B cell (primary cell): ENCODE data around the gene DNAH3. TPM values are rescaled to one million over a fixed set of nuclear protein-coding genes. Genes with fewer than 3 reads are reported as not detected.

Experiments
- ATAC-seq: fragments of 200-7000 bp; cut with Tn5 transposase; one replicate; pipeline ENCODE4 v1.10.0; 2021; ENCODE audit warnings: low read depth, mild to moderate bottlenecking, moderate number of reproducible peaks, moderate library complexity
- CTCF ChIA-PET: fragments of 350-600 bp; sonication (Branson Sonifier 250); formaldehyde crosslinking; loops from one replicate; lab custom pipeline; 2021; ENCODE audit warnings: antibody characterized with exemption, inconsistent platforms; lab: Charles Lee
- POLR2A ChIA-PET: fragments of 350-600 bp; sonication (Branson Sonifier 250); formaldehyde crosslinking; loops from one replicate; lab custom pipeline; 2021; ENCODE audit warnings: antibody characterized with exemption; lab: Charles Lee
- DNase-seq: peaks from one replicate; pipeline ENCODE4 v3.0.0; 2013
- H2AFZ ChIP-seq: 2 replicates; pipeline ENCODE4 v1.6.1; 2012; ENCODE audit warnings: mild to moderate bottlenecking, low read depth, low read length; ENCODE audit not compliant: insufficient read depth, poor library complexity, severe bottlenecking
- H3K27ac ChIP-seq, 2 donors: 1 replicate in 1 of 2; 2 replicates in 1 of 2; pipeline ENCODE4 v1.5.1; 2012 to 2013; ENCODE audit warnings: low read length in 2 of 2, mild to moderate bottlenecking in 2 of 2, moderate library complexity in 1 of 2
- H3K27me3 ChIP-seq, 4 experiments: fragments of 200-600 bp in 1 of 4; sonication (generic) in 1 of 4; replicated peaks in 1 of 4; 1 replicate in 2 of 4; 2 replicates in 2 of 4; pipeline versions ENCODE4 v1.6.1 to v1.7.0; 2013 to 2016; ENCODE audit warnings: low read length in 3 of 4, mild to moderate bottlenecking in 2 of 4, mixed read lengths in 1 of 4, moderate library complexity in 1 of 4; ENCODE audit not compliant: insufficient read depth in 4 of 4, control insufficient read depth in 3 of 4; ENCODE audit errors: control extremely low read depth in 1 of 4
- H3K36me3 ChIP-seq, 2 experiments: replicated peaks in 1 of 2; 1 replicate in 1 of 2; 2 replicates in 1 of 2; pipeline versions ENCODE4 v1.6.1 to v1.7.1; 2013; ENCODE audit warnings: low read length in 1 of 2; ENCODE audit not compliant: insufficient read depth in 2 of 2, control insufficient read depth in 1 of 2; ENCODE audit errors: control extremely low read depth in 1 of 2, extremely low read depth in 1 of 2
- H3K4me1 ChIP-seq, 2 donors: fragments of 200-600 bp in 1 of 2; sonication (generic) in 1 of 2; 1 replicate in 1 of 2; 2 replicates in 1 of 2; pipeline versions ENCODE4 v1.5.1 to v1.6.1; 2013 to 2017; ENCODE audit warnings: low read length in 2 of 2; ENCODE audit not compliant: control insufficient read depth in 2 of 2, insufficient read depth in 2 of 2
- H3K4me2 ChIP-seq: replicated peaks from 2 replicates; pipeline ENCODE3; 2012; ENCODE audit warnings: mild to moderate bottlenecking, low read depth, low read length; ENCODE audit not compliant: poor library complexity, severe bottlenecking
- H3K4me3 ChIP-seq, 5 experiments: fragments of 200-600 bp in 1 of 5; sonication (generic) in 1 of 5; 1 replicate in 3 of 5; 2 replicates in 2 of 5; pipeline versions ENCODE4 v1.5.1 to v1.7.0; 2011 to 2016; ENCODE audit warnings: low read length in 4 of 5, mild to moderate bottlenecking in 4 of 5, low read depth in 2 of 5, control low read depth in 1 of 5, moderate library complexity in 1 of 5; ENCODE audit not compliant: insufficient read depth in 1 of 5; ENCODE audit errors: control extremely low read depth in 1 of 5, extremely low read depth in 1 of 5
- H3K79me2 ChIP-seq: fragments of 200-600 bp; sonication (generic); one replicate; pipeline ENCODE4 v1.6.0; 2016; ENCODE audit warnings: low read length; ENCODE audit not compliant: control insufficient read depth, insufficient read depth
- H3K9ac ChIP-seq: fragments of 200-600 bp; sonication (generic); 2 replicates; pipeline ENCODE4 v1.6.1; 2017; ENCODE audit warnings: mild to moderate bottlenecking, low read length, moderate library complexity
- H3K9me3 ChIP-seq, 3 donors: one replicate each; pipeline versions ENCODE4 v1.6.1 to v1.7.1; 2013; ENCODE audit warnings: low read length in 2 of 3; ENCODE audit not compliant: control insufficient read depth in 2 of 3, insufficient read depth in 1 of 3; ENCODE audit errors: control extremely low read depth in 1 of 3
- H4K20me1 ChIP-seq: 2 replicates; pipeline ENCODE4 v1.6.0; 2012; ENCODE audit warnings: mild to moderate bottlenecking, low read length; ENCODE audit not compliant: insufficient read depth, control insufficient read depth, poor library complexity, severe bottlenecking
- H3K27ac Mint-ChIP-seq: one replicate; pipeline ENCODE4 v1.8.0; 2021; ENCODE audit warnings: mixed read lengths
- H3K27me3 Mint-ChIP-seq: one replicate; pipeline ENCODE4 v1.8.0; 2021; ENCODE audit warnings: mixed read lengths
- H3K4me1 Mint-ChIP-seq: one replicate; pipeline ENCODE4 v1.8.0; 2021; ENCODE audit warnings: mixed read lengths
- H3K4me3 Mint-ChIP-seq: one replicate; pipeline ENCODE4 v1.8.0; 2021; ENCODE audit warnings: mixed read lengths
- H3K9me3 Mint-ChIP-seq: one replicate; pipeline ENCODE4 v1.8.0; 2022; ENCODE audit warnings: mixed read lengths; ENCODE audit not compliant: insufficient read depth
- CTCF ChIP-seq: fragments of 200-600 bp; IDR thresholded peaks from one replicate; pipeline ENCODE4 v1.8.0; 2022; ENCODE audit warnings: antibody characterized with exemption, mild to moderate bottlenecking
- EZH2 ChIP-seq: IDR thresholded peaks from 2 replicates; pipeline ENCODE4 v1.6.1; 2012; ENCODE audit warnings: borderline replicate concordance, low read depth, mild to moderate bottlenecking, moderate library complexity, low read length; ENCODE audit not compliant: insufficient read depth, poor library complexity, severe bottlenecking
- WGBS: methylation state at CpG from one replicate; pipeline ENCODE4 v1.1.5; 2013; ENCODE audit warnings: missing lambda C conversion rate; ENCODE audit not compliant: insufficient coverage; 5-methylcytosine and 5-hydroxymethylcytosine counted together
- intact Hi-C: fragments of 100-400 bp; cut with micrococcal nuclease; formaldehyde crosslinking; loops from one replicate; pipeline ENCODE4 v1.10.0; 2022
- polyA plus RNA-seq: library from polyadenylated mRNA; depleted of rRNA; stranded (reverse); fragments of >200 nt; gene quantifications from 2 replicates; pipeline ENCODE4 v1.2.3, GENCODE V29; 2012
- total RNA-seq, 2 donors: library from RNA; stranded (reverse); fragments of 120-200 nt in 1 of 2; gene quantifications; 1 replicate in 1 of 2; 2 replicates in 1 of 2; pipeline versions ENCODE4 v1.2.3 to v1.2.4, GENCODE V29; 2013 to 2022

The DNAH3 gene
- total and polyA plus RNA-seq, 2 donors (not counting 1 experiment from before 2014, with no cell fraction given): not detected

DNA sequence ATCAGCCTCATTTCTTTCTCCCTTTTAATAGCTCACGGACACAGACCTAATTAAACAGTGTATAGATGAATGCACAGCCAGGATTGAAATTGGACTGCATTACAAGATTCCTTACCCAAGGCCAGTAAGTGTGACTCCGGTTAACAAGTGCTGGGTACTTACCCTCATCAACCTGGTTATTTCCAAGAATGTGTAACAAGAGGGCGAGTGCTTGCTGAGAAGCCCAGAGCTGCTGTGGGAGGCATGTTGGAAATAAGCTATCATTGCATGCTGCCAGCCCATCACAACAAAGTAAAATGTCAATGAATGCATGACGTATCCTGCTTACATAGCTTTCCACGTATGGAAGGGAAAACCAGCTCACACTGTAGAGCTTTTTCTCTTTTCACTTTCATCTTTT lies 230.6 kb downstream of the DNAH3 start:
- DNase-seq (no peak), ATAC-seq (no peak)
- no peaks in the 10 kb centered on the region for H3K9me3 ChIP-seq
- peaks cover 15% of the 10 kb centered on the region for H3K79me2 ChIP-seq
- no CpG with 5 or more reads among the region's 5 CpGs for WGBS
- H3K27ac ChIP-seq: no peak overlapping the region
- no peaks in the 10 kb centered on the region for H3K27me3 ChIP-seq
- H3K9ac ChIP-seq: no peak overlapping the region
- Mint-ChIP-seq H3K4me3 (no peak overlapping the region), H3K27me3 (no peaks in the 10 kb centered on the region), H3K4me1 (peaks cover 15% of the 10 kb centered on the region), H3K27ac (no peak overlapping the region), H3K9me3 (no peaks in the 10 kb centered on the region)
- intact Hi-C loops: no loop called here
- H3K4me3 ChIP-seq: no peak overlapping the region
- H3K4me2 ChIP-seq: no peak overlapping the region
- CTCF ChIA-PET: interaction anchor here (1.3 kb wide), 1 partner anchor 238 kb away, joined by 3 read pairs; the partner anchor contains the start of gene LDAF1
- TF ChIP-seq CTCF: no peak
- TF ChIP-seq EZH2: no peak
- no peak overlapping the region for H2AFZ ChIP-seq
- H4K20me1 ChIP-seq: no peaks in the 10 kb centered on the region
- peaks cover 0 to 5% of the 10 kb centered on the region in 2 donors for H3K4me1 ChIP-seq
- H3K36me3 ChIP-seq: peaks cover 10 to 16% of the 10 kb centered on the region in 2 experiments
- POLR2A ChIA-PET: no interaction called here

- intact Hi-C loops: no loop called here
- 94% methylated on average over 3 of the region's 4 CpGs for WGBS
- POLR2A ChIA-PET: no interaction called here
Observed at GRCh38 chr16:20918486-20919239, 232.0 kb downstream of the DNAH3 start.

More at GRCh38 chr16:20918486-20919239, 232.0 kb downstream of the DNAH3 start:
- Mint-ChIP-seq H3K4me1 (peaks cover 15% of the 10 kb centered on the region), H3K9me3 (no peaks in the 10 kb centered on the region), H3K4me3 (no peak overlapping the region), H3K27me3 (no peaks in the 10 kb centered on the region), H3K27ac (no peak overlapping the region)
- Histone ChIP-seq H4K20me1 (no peaks in the 10 kb centered on the region), H3K4me2 (no peak overlapping the region), H2AFZ (no peak overlapping the region), H3K4me3 (no peak overlapping the region), H3K79me2 (peaks cover 22% of the 10 kb centered on the region), H3K9ac (no peak overlapping the region), H3K4me1 (peaks cover 0 to 5% of the 10 kb centered on the region in 2 donors), H3K27ac (no peak overlapping the region), H3K9me3 (no peaks in the 10 kb centered on the region), H3K27me3 (no peaks in the 10 kb centered on the region), H3K36me3 (peaks cover 5 to 13% of the 10 kb centered on the region in 2 experiments)
- DNase-seq (no peak), ATAC-seq (no peak)
- TF ChIP-seq CTCF: no peak
- TF ChIP-seq EZH2: no peak
- CTCF ChIA-PET: no interaction called here
